A549 treated with DMSO at 1 μM for 4 hours (cell line): Measurements from ENCODE around the gene ZNF263. TPM values are rescaled to one million over a fixed set of nuclear protein-coding genes. Genes with fewer than 3 reads are reported as not detected.

Source experiments
- total RNA-seq: library from RNA; stranded (reverse); fragments of 200-300 nt; extraction: Qiagen RNA extraction; gene quantifications from 5 replicates; pipeline ENCODE4 v1.2.3, GENCODE V29; 2022; ENCODE audit warnings: low read depth

Gene ZNF263
- 35.3 to 44.6 TPM (median 37.6 TPM) in 5 replicates for total RNA-seq

DNA sequence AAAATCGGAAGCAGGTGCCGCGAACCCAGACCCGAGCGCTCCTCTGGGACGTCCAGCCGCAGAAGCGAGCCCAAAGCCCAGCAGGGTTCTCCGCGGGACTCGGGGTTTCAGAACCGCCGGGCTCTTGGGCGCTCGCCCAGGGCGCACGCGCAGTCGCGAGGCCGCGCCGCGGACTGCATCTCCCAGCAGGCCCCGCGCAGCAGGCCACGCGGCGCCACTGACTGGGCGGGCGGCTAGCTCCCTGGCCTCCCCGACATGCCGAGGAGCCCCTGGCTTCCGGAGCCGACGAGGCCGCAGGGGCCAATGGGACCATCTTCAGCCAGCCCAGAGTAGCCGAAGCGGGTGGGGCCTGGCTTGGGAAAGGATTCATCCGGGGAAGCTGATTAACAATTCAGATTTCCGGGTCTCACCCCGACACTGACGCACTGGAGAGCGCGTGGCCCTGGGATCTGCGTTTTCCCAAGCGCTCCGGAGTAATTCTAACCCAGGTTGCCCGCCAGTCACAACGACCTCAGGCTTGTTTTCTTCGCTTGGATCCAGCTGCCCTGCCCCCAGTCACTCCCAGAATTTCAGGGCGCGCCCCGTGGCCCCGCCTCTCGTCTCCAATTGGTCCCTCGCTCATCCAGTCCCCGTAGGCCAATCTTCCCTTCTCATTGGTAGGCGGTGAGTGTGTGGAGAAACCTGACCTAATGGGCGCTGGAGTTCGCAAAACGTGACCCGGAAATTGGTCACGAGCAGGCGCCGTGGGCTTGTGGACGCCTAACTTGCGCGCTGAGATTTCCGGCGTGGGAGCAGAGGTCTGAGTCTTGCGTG is at the start of gene ZNF263:
TSS of gene ZNF263 (plus strand) at position 762 of the 813 bp plus-strand sequence. CDS start 328 bp downstream, outside the sequence.

GRCh38 chr16:3234857-3235561 is 48.3 kb upstream of the ZNF263 start, which contains the start of gene ZNF200:
Gene ZNF200, minus strand, starts transcription at chr16:3235158. Its CDS starts 1,403 bp downstream, at chr16:3233755.

DNA sequence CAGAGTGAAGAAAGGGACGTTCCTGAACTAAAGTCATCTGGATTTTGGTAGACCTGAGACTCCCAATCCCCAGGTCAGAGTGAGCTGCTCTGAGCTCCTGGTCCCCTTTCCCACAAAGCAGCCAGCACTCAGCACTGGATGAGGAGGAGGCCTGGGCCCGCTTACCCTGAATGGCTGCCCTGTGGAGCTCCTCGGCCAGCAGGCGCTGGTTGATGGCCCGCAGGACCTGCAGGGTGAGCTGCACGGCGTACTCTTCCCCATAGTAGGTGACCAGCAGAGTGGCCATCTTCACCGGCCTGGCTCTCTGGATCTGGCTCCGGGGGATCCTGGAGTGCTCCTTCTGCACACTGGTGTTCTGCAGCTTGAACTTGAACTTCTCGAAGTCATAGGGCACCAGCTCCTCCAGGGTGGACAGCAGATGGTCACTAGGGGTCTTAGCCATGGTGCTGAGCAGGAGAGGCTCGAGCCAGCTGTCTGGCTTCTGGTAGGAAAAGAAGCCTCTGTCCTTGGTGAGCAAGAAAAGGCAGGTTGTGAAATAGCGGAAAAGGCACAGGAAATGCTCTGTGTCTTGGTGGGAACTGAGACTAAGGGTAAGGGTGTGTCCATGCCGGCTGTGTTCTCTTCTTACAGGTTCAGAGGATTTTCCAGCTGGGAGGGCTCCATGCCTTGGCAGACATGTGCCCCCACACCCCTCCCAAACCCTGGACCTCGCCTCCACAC is 27.0 kb upstream of the ZNF263 start, which contains the start of gene MEFV:
TSS of gene MEFV (minus strand) at position 488 of the 720 bp plus-strand sequence. CDS start at position 442, 46 bp downstream.

DNA sequence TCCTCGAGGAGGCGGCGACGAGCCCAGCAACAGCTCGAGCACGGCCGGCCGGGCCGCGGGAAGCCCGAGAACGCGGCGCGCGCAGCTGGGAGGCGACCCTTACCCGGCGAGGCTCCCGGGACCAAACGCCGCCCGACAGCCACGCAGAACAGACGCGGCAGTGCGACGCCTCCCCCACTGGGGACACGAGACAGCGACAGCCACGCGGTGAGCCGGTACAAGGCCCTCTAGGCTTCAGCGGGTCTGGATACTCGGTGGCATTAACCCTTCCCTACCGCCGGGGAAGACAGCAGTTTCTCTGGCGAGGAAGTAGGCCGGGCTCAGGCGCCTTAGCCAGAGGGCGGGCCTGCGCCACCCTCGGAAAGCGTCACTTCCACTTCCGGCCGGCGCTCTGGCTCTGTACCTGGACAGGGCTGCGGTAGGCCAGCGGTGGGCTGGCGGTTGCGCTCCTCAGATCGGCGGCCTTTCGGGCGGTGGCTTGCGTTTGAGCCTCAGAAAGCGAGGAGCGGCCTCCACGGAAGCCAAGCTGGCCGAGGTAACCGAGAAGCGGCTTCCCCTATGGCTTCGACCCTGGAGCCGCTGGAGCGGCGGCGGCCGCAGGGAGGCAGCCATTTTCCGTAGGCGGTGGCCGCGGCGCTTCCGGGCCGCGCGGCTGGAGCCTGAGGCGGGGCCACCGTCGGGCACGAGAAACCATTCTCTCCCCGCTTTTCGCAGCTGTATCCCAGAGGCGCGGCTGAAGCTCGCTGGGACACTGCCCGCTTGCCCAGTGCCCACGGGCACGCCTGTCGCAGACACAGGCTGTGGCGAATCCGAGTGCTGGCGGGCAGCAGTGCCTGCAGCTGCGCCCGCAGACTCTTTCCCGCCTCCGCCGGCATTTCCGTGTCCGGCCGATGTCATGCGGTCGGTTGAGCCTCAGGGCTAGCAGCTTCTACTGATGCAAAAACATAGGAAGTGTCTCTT is 22.1 kb downstream of the ZNF263 start, which contains the start of the genes TIGD7 and ZNF75A:
TSS of gene TIGD7 (minus strand) at position 322 of the 960 bp plus-strand sequence. CDS start 4,816 bp downstream, outside the sequence.
TSS of gene ZNF75A (plus strand) at position 389 of the 960 bp plus-strand sequence. CDS start 2,932 bp downstream, outside the sequence.

Other genes starting within 250 kb of the ZNF263 start
- not detected in 5 replicates for gene BICDL2, start 246.5 kb upstream of the ZNF263 start, total RNA-seq
- 0.69 to 1.1 TPM (median 0.78 TPM) in 5 replicates for gene MMP25, start 236.9 kb upstream of the ZNF263 start, total RNA-seq
- 22.5 to 31.8 TPM (median 27.0 TPM) in 5 replicates for gene IL32, start 217.9 kb upstream of the ZNF263 start, total RNA-seq
- 0.08 TPM in 1 of 5 replicates, not detected in the others for gene ZSCAN10, start 184.2 kb upstream of the ZNF263 start, total RNA-seq
- 10.9 to 15.0 TPM (median 12.1 TPM) in 5 replicates for gene ZNF205, start 170.9 kb upstream of the ZNF263 start, total RNA-seq
- gene ZNF213, start 148.5 kb upstream of the ZNF263 start, total RNA-seq = 8.2 to 13.3 TPM (median 11.1 TPM) in 5 replicates
- 0.44 to 0.59 TPM (median 0.53 TPM) in 5 replicates for gene OR1F1, start 95.3 kb upstream of the ZNF263 start, total RNA-seq
- 8.6 to 11.7 TPM (median 9.0 TPM) in 5 replicates for gene ZNF200, start 48.3 kb upstream of the ZNF263 start, total RNA-seq
- not detected in 5 replicates for gene MEFV, start 26.9 kb upstream of the ZNF263 start, total RNA-seq
- gene TIGD7, start 21.9 kb downstream of the ZNF263 start, total RNA-seq = 1.3 to 1.8 TPM (median 1.5 TPM) in 5 replicates
- gene ZNF75A, start 22.0 kb downstream of the ZNF263 start, total RNA-seq = 10.0 to 12.5 TPM (median 12.1 TPM) in 5 replicates
- not detected in 5 replicates for gene OR2C1, start 72.4 kb downstream of the ZNF263 start, total RNA-seq
- 11.9 to 18.2 TPM (median 16.2 TPM) in 5 replicates for gene ZSCAN32, start 117.5 kb downstream of the ZNF263 start, total RNA-seq
- gene ZNF174, start 117.7 kb downstream of the ZNF263 start, total RNA-seq = 13.0 to 15.2 TPM (median 14.7 TPM) in 5 replicates
- gene ZNF597, start 160.0 kb downstream of the ZNF263 start, total RNA-seq = 1.0 to 1.2 TPM (median 1.1 TPM) in 5 replicates
- gene NAA60, start 160.2 kb downstream of the ZNF263 start, total RNA-seq = 49.6 to 58.4 TPM (median 51.1 TPM) in 5 replicates
- not detected in 5 replicates for gene C16orf90, start 212.0 kb downstream of the ZNF263 start, total RNA-seq
- 16.9 to 22.5 TPM (median 18.2 TPM) in 5 replicates for gene CLUAP1, start 217.5 kb downstream of the ZNF263 start, total RNA-seq